Measurements from ENCODE around the gene CCNT1.
"Not testable (repeated sequence)": the region's sequence is repeated elsewhere in the genome, so short reads cannot be mapped to it uniquely, and the experiment has no call there.

The CCNT1 gene

DNA sequence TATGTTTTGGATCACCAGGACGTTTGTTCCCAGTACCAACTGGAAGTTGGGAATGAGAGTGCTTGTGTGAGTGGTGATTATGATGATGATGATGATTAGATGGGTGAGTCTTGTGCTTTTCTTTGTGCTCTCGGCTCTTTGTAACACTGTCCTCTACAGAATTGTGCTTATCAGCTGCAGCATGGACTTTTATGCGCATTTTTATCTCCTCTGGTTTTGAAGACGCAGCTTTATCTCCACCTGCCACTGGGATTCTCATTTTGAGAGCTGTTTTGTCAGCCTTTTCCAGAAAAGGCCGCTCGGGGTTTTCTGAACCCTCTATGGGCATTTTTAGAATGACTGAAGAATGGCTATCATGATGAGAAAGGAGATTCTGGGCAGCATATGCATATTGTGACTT, 22.9 kb downstream of the CCNT1 start:
- DNase-seq (ENCODE audit: extremely low read depth in 1 of 2, low read depth in 1 of 2): no peak

DNA sequence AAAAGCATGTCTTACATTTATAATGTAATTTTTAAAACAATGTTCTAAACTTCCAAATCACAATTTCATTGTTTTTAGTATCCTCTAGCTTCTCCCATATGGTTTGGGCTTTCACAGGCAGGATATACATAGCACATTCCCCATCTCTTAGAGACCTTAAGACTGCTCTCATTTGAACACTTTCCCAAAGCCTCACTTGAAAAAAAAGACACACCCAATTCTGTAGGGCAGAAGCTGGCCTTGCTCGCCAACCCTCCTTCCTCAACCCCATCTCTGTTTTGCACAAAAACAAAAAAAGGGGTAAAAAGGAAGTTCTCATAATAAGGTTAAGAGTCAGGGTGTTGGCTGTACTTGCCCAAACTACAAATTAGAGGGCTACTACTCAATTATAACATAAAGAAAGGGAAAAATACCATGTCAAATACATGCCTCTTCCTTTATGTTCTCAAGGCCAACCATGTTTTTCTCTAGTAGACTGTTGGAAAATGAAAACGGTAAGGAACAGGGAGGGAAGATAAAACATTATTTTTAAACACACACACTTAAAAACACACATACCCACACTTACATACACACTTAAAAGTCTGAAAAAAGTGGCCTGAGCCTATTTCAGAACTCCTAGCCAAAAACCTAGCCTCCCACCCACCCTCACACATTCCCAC, 24.6 kb downstream of the CCNT1 start:
- DNase-seq (ENCODE audit: extremely low read depth in 1 of 2, low read depth in 1 of 2): no peak

DNA sequence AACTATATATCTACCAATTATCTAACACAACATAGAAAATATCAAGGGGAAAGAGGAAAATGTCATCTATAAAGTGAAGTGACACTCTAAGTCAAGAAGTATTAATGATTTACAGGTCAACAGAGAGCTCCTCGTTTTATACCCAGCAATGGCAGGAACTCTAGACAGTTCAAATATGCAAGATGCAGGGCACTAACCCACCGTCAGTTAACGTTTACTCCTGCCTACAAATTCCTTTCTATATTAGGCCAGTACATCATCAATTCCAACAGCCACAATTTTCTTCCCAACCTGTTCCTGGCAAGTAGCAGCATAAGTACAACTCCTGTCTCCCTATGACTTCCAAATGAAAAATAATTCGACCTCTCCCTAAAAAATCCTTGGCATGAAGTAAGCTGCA, 25.5 kb downstream of the CCNT1 start:
- no peak for DNase-seq (ENCODE audit: extremely low read depth in 1 of 2, low read depth in 1 of 2)

DNA sequence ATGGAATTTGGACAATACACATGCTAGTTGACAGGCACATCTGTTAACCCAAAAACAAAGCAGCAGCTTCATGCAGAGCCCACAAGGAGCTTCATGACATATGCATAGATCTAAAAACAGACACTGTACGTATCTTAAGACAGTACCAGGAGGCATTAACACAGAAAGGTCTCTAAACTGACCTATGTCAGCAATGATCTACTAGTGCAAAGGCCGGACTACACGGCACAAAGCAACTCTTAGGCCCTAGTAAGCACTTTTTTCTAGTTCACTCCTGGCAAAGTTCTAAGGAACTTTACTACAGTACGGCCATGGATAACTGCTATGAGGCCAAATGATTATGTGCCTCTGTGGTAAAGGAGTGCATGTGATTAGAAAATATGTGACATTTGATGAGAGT, 26.1 kb downstream of the CCNT1 start:
- DNase-seq (ENCODE audit: extremely low read depth in 1 of 2, low read depth in 1 of 2): no peak

DNA sequence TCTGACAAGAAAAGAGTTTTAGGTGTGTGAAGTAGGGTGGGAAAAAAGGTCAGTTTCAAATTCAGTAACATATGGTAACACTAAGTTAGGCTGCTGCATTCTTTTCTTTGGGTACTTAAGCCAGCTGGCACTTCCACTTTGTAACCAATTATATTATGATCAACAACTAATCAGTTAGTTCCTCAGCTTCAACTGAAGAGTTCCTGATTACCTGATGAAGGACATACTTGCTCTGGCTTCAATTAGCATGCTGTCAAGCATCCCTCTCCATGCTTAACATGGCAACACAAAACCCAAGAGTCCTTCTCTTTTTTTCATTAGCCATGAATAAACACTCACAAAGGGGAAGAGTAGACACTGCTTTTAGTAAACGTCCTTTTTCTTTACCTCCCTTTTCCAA, 27.7 kb downstream of the CCNT1 start:
- DNase-seq (ENCODE audit: extremely low read depth in 1 of 2, low read depth in 1 of 2): no peak

DNA sequence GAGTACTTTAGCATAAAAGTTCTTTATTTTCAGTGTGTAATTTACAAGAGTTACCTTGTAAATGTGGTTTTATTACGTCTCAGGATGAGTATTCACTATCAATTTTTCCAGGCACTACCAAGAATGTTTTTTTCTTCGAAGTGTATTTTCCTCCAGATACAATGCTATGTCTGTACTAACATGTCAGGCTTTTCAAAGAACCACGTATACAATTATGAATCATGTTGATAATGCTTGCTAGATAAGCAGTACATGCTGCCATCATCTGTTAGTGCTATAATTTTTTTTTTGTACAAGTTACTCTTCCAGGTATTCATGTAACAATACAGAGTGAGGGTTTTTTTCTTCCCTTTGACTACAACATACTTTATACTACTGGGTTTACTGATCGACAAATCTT, 28.9 kb downstream of the CCNT1 start:
- DNase-seq (ENCODE audit: extremely low read depth in 1 of 2, low read depth in 1 of 2): no peak

DNA sequence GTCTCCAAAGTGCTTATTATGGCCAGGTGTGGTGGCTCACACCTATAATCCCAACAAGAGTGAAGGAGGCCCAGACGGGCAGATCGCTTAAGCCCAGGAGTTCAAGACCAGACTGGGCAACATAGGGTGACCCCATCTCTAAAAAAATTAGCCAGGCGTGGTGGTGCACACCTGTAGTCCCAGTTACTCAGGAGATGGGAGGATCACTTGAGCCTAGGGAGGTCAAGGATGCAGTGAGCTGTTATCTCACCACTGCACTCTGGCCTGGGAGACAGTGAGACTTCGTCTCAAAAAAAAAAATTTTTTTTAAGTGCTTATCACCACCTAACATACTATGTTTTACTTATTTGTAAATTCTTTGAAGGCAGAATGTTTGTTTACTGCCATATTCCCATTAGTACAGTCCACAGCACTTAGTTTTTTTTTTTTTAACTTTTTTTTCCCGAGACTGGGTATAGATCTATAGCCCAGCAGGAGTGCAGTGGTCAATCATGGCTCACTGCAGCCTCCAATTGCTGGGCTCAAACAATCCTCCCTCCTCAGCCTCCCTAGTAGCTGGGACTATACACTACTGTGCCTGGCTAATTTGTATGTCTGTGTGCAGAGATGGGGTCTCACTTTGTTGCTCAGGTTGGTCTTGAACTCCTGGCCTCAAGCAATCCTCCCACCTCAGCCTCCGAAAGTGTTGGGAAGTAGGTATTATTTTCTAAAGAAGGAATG, 29.7 kb downstream of the CCNT1 start:
- DNase-seq (ENCODE audit: extremely low read depth in 1 of 2, low read depth in 1 of 2): no peak

DNA sequence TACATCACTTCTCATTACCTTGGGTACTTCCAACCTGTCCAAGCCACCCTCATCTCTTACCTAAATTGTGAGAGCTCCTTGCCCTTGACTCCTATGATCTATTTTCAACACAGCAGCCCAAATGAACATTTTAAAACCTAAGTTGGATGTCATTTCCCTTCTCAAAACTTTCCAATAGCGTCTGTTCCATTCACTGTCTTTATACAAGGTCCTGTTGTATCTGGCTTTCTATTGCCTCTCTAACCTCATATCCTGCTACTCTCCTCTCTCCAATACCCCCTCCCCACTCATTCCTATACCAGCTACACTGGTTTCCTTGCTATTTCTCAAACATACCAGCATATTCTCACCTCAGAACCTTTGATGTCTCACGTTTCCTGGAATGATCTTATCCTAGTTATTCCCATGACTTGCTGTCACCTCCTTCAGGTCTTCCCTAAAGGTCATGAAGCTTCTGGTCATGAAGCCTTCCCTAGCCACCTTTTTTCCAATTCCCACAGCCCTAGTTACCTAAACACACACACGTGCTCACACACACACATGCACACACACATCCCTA, 30.4 kb downstream of the CCNT1 start:
- no peak for DNase-seq (ENCODE audit: extremely low read depth in 1 of 2, low read depth in 1 of 2)

DNA sequence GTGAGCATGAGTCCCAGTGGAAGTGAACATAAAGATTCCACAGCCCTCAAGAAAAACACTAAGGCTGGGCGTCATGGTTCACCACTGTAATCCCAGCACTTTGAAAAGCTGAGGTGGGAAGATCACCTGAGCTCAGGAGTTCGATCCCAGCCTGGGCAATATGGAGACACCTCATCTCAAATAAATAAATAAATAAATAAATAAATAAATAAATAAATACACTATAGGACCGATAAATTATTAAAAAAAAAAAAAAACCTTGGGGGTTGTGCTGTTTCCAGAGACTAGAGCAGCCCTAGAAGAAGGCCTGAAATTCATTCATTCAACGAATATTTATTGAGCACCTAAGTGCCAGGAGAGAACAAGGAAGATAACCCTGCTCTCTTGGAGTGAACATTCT, 33.0 kb downstream of the CCNT1 start:
- no peak for DNase-seq (ENCODE audit: extremely low read depth in 1 of 2, low read depth in 1 of 2)

DNA sequence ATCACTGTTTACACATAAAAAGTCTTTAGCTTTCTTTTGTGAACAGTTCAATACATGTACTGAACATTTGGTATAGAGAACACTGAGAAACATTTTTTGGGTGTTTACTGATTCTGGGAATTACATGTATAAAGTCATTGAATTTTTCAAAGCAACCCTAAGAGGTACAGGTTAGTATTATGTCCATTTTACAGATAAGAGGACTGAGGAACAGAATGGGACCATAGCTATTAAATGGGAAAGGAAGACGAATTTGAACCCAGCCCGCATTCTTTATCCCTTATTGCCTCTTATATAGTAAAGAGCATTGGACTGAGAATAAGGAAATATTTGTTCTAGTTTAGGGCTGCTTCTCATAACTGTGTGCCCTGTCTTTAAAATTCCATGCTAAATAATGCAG, 33.6 kb downstream of the CCNT1 start:
- no peak for DNase-seq (ENCODE audit: extremely low read depth in 1 of 2, low read depth in 1 of 2)

DNA sequence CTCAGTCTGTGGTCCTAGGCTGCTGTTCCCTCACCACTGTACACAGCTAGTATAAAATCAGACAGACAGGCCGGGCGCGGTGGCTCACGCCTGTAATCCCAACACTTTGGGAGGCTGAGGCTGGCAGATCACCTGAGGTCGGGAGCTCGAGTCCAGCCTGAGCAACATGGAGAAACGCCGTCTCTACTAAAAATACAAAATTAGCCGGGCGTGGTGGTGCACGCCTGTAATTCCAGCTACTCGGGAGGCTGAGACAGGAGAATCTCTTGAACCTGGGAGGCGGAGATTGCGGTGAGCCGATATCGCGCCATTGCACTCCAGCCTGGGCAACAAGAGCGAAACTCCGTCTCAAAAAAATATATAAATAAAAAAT, 34.0 kb downstream of the CCNT1 start:
- DNase-seq (ENCODE audit: extremely low read depth in 1 of 2, low read depth in 1 of 2): not testable (repeated sequence)

DNA sequence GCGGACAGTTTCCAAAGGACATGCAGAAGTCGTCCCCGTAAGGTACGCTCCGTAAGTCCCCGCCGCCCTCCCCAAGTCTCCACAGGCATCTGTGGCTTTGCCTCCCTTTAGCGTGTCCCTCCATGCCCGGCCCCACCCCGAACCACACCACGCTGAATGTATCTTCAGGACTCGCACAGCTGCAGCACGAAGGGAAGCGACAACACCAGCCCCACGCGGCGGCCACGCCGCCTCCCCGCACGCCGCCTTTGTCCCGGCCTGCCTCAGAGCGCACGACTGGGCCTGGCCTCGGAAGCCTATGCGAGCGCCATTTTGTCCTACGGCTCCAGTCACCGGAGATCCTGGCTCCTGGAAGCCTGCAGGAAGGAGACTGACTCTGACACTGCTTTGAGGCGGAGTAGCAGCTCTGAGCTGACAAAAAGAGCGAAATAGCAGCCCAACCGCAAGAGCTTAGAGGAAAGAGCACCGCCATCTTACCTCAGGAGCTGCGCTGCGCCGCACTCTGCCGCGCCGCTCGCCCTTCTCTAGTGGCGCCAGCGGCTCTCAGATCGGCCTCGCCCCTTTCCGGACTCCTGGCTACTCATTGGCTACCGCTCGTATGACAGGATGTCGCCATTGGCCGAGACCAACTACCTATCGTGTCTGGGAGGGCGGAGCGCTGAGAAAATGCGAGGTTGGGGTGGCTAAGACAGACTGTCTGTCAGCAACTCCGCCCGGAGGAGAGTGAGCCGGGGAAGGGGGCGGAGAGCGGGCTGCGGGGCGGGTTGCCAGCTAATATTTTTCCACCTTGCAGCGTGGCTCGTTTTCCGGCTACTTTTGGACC, 34.6 kb downstream of the CCNT1 start, which contains the start of gene KANSL2:
TSS of gene KANSL2 (minus strand) at position 529 of the 823 bp plus-strand sequence. CDS start 606 bp downstream, outside the sequence.
- peak; percentile 93 to 94 for DNase-seq (ENCODE audit: extremely low read depth in 1 of 2, low read depth in 1 of 2)

DNA sequence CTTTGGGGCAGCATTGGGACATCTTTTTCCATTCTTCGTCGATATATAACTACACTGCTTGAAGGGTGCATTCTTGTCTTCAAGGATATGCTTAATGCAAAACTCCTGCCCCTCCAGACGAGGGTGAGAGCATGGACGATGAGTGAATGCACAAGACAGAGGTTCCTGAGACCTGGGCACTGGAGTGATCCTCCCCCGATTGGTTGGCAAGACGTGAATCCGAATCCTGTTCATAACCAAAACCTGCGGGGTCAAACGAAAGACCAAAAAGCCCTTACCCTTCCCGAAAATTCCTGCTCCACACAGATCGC, 35.2 kb downstream of the CCNT1 start:
- DNase-seq (ENCODE audit: extremely low read depth in 1 of 2, low read depth in 1 of 2): no peak

DNA sequence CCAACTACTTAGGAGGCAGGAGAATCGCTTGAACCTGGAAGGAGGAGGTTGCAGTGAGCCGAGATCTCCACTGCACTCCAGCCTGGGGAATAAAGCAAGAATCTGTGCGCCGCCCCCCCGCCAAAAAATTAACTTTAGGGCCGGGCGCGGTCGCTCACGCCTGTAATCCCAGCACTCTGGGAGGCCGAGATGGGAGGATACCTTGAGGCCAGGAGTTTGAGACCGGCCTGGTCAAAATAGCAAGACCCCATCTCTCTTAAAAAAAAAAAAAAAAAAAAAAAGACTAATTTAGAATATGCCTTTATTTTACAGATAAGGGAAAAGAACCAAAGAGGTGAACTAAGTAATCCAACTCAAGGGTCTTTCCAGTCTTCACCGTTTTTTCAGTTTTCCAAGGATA, 35.6 kb downstream of the CCNT1 start:
- DNase-seq (ENCODE audit: extremely low read depth in 1 of 2, low read depth in 1 of 2): no peak

DNA sequence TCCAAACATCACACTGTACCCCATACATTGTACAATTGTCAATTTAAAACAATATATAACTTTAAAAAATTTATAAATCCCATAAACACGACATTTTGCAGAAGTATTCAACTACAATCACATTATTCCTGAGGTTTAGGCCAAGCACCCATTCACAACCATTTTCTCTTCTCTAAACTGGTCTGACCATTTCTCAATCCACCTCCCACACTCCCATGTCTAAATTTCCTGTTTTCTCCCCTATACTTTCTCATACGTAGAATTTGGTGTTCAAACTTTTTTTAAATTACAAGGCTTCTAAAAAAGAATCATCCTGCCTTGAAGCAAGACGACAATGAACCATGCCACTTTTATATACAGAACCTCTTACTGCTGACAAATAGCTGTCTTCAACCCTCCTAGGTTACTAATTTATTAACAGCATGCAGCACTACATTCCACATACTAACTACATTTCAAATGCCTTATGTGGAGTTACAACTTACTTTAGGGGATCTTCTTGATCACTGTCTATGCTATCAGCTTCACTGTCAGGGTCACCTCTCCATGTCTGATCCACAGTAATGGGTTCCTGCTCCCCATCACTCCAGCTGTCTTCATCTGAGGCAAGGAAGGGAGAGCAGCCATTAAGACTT, 37.8 kb downstream of the CCNT1 start:
- DNase-seq (ENCODE audit: extremely low read depth in 1 of 2, low read depth in 1 of 2): no peak

DNA sequence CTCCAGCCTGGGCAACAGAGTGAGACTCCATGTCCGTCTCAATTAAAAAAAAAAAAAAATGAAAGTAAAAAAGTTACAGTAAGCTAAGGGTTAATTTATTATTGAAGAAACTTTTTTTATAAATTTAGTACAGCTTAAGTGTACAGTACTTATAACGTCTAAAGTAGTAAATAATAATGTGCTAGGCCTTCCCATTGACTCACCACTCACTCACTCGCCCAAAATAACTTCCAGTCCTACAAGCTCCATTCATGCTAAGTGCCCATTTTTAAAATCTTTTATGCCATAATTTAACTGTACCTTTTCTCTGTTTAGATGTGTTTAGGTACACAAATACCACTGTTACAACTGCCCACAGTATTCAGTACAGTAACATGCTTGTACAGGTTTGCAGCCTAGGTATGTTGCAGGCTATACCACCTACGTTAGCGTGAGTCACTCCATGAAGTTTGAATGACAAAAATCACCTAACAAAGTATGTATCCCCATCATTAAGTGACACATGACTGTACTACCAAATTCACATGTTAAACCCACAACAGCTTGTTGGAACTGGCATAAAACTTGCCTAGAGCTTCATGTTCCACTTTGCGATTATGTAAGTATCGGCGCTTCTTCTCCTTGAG, 45.2 kb downstream of the CCNT1 start:
- no peak for DNase-seq (ENCODE audit: extremely low read depth in 1 of 2, low read depth in 1 of 2)

DNA sequence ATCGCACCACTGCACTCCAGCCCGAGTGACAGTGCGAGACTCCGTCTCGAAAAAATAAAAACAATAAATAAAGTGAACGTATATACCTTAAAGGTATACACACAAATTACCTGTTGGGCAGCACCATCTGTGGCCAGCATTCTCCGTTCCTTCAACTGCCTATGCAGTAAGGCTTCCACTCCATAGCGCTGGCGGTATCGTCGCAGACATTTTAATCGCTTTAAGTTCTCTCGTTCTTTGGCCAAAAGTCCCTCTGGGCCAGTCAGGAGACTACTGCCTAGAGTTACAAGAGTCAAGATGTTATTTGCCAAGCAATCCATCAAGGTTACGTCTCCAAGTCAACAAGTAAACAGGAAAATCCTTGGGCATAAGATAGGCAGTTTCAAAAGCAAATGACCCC, 47.5 kb downstream of the CCNT1 start:
- no peak for DNase-seq (ENCODE audit: extremely low read depth in 1 of 2, low read depth in 1 of 2)

DNA sequence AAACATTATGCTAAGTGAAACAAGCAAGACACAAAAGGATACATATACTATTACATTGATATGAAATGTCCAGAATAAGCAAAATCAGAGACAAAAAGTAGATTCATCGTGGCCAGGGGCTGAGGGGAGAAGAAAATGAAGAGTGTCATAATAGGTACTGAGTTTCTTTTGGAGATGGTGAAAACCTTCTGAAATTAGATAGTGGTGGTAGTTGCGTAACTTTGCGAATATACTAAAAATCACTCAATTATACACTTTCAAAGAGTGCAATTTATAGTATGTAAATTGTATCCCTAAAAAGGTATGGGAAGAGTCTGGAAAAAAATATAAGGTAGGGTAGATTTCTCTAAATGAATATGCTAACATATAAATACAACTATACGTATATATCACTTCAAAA, 56.6 kb downstream of the CCNT1 start:
- no peak for DNase-seq (ENCODE audit: extremely low read depth in 1 of 2, low read depth in 1 of 2)

DNA sequence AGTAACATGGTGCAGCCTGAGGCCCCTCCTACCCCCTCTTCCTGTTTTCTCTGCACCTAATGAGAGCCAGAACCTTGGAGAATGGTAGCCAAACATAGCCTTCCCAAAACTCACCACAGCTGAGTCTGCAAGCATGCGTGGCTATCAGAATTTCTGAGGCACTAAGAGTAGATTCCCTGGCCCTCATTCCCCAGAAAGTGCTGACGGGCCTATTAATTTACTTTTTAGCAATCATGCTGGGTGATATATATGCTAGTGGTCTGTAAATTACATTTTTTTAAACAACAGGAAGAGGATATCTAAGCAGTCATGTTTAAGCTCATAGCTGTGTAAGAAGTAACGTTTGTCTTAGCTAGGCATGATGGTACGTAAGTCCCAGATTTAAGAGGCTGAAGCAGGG, 64.8 kb downstream of the CCNT1 start:
- DNase-seq (ENCODE audit: extremely low read depth in 1 of 2, low read depth in 1 of 2): no peak

DNA sequence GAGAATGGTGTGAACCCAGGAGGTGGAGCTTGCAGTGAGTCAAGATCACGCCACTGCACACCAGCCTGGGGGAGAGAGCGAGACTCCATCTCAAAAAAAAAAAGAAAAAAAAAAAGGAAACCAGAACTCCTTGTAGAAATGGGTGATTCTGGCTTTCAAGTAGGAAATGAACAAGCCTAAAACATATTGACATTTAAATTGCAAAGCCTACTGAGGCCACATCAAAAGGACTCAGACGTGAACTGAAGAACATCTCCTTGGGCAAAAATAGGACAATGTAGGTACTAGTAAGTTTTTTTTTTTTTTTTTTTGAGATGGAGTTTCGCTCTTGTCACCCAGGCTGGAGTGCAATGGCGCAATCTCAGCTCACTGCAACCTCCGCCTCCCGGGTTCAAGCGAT, 71.2 kb downstream of the CCNT1 start:
- not testable (repeated sequence) for DNase-seq (ENCODE audit: extremely low read depth in 1 of 2, low read depth in 1 of 2)

DNA sequence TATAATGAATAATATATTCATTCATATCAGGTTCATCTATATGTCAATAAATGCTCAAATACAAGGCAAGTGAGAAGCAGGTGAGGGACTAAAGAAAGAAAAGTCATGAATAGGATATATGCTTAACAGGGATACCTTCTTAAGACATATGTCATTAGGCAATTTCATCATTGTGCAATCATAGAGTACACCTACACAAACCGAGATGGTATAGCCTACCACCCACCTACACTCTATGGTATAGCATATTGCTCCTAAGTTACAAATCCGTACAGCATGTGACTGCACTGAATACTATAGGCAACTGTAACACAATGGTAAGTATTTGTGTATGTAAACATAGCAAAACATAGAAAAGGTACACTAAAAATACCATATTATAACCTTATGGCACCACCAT, 73.5 kb downstream of the CCNT1 start:
- DNase-seq (ENCODE audit: extremely low read depth in 1 of 2, low read depth in 1 of 2): no peak

Measured in activated CD8-positive, alpha-beta memory T cell treated with anti-CD3 and anti-CD28 coated beads for 1 hour (primary cell).